IgD-negative memory B cell (primary cell): ENCODE measurements around the gene GRIN2D. TPM values are rescaled to one million over a fixed set of nuclear protein-coding genes. Genes with fewer than 3 reads are reported as not detected.

ENCODE experiments used
- H3K27ac Mint-ChIP-seq, 3 donors: one replicate each; pipeline ENCODE4 v1.8.0; 2020 to 2022; ENCODE audit warnings: mild to moderate bottlenecking in 3 of 3, mixed read lengths in 3 of 3, moderate library complexity in 1 of 3
- H3K27me3 Mint-ChIP-seq: one replicate; pipeline ENCODE4 v1.8.0; 2021; ENCODE audit warnings: mixed read lengths
- H3K36me3 Mint-ChIP-seq: one replicate; pipeline ENCODE4 v1.8.0; 2020; ENCODE audit warnings: mild to moderate bottlenecking, mixed read lengths
- H3K4me1 Mint-ChIP-seq, 3 donors: one replicate each; pipeline ENCODE4 v1.8.0; 2020 to 2022; ENCODE audit warnings: mixed read lengths in 3 of 3, mild to moderate bottlenecking in 1 of 3
- H3K4me3 Mint-ChIP-seq, 4 donors: one replicate each; pipeline ENCODE4 v1.8.0; 2020 to 2022; ENCODE audit warnings: mild to moderate bottlenecking in 4 of 4, mixed read lengths in 4 of 4, moderate library complexity in 3 of 4
- H3K9me3 Mint-ChIP-seq, 3 donors: one replicate each; pipeline ENCODE4 v1.8.0; 2020 to 2021; ENCODE audit warnings: mixed read lengths in 3 of 3, mild to moderate bottlenecking in 1 of 3
- polyA plus RNA-seq: library from polyadenylated mRNA; unstranded; fragments of 300-500 nt; fragmentation: Illumina TruSeq; gene quantifications from one replicate; pipeline ENCODE4 v1.2.3, GENCODE V29; 2021

Gene GRIN2D
- polyA plus RNA-seq, 1 donor from 2014 or later: not detected

DNA sequence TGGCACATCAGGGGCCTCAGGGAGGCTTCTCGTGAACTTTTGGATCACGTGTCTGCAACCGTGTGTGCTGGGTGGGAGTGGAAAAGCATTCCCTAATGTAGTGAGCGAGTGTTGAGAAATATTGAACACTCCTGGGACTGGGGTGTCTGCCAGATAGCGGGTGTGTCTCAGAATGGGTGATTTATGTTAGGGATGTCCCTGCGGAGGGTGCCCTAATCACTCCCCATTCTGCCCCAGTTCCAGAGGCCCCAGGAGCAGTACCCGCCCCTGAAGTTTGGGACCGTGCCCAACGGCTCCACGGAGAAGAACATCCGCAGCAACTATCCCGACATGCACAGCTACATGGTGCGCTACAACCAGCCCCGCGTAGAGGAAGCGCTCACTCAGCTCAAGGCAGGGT, 28.1 kb downstream of the GRIN2D start:
- Mint-ChIP-seq H3K4me1 (peaks cover 6 to 18% (median 12%) of the 10 kb centered on the region in 3 donors), H3K9me3 (peaks cover 0 to 1% (median 0%) of the 10 kb centered on the region in 3 donors), H3K4me3 (no peak overlapping the region), H3K27me3 (peaks cover 2% of the 10 kb centered on the region), H3K27ac (no peak overlapping the region), H3K36me3 (no peaks in the 10 kb centered on the region)

GRCh38 chr19:48424694-48425219, 31.3 kb downstream of the GRIN2D start:
- peaks cover 0 to 7% (median 6%) of the 10 kb centered on the region in 3 donors for H3K4me1 Mint-ChIP-seq
- no peaks in the 10 kb centered on the region for H3K36me3 Mint-ChIP-seq
- no peaks in the 10 kb centered on the region for H3K27me3 Mint-ChIP-seq
- H3K27ac Mint-ChIP-seq: no peak overlapping the region
- H3K9me3 Mint-ChIP-seq: peaks cover 0 to 1% (median 0%) of the 10 kb centered on the region in 3 donors
- peak overlapping the region in 1 of 4 donors; percentile 56 for H3K4me3 Mint-ChIP-seq

- Mint-ChIP-seq H3K4me3 (no peak overlapping the region), H3K27ac (no peak overlapping the region), H3K27me3 (no peaks in the 10 kb centered on the region), H3K9me3 (peaks cover 0 to 1% (median 0%) of the 10 kb centered on the region in 3 donors), H3K36me3 (no peaks in the 10 kb centered on the region), H3K4me1 (peaks cover 0 to 4% (median 3%) of the 10 kb centered on the region in 3 donors)
These were observed 35.2 kb downstream of the GRIN2D start for GRCh38 chr19:48428670-48429069.

DNA sequence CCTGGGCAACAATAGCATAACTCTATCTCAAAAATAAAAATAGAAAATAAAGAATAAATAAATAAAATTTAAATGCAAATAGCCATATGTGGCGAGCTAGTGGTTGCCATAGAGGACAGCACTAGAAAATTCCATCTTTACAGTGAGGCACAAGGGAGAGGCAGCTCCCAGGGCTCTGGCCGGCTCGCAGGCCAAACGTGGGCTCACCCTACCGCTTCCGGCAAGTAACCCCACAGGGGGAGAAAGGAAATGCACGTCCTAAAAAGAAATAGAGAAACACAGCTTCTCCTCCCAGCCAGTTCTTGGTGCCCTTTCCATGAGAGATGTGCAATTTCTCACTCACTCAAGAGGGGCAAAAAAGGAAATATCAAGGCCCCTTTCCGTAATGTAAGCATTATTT, 39.9 kb downstream of the GRIN2D start:
- no peak overlapping the region for H3K4me3 Mint-ChIP-seq
- no peak overlapping the region for H3K27ac Mint-ChIP-seq
- H3K27me3 Mint-ChIP-seq: peaks cover 19% of the 10 kb centered on the region
- no peaks in the 10 kb centered on the region for H3K4me1 Mint-ChIP-seq
- no peaks in the 10 kb centered on the region for H3K36me3 Mint-ChIP-seq
- H3K9me3 Mint-ChIP-seq: no peaks in the 10 kb centered on the region

GRCh38 chr19:48436586-48436985, 43.1 kb downstream of the GRIN2D start:
- H3K36me3 Mint-ChIP-seq: no peaks in the 10 kb centered on the region
- H3K4me1 Mint-ChIP-seq: no peaks in the 10 kb centered on the region
- H3K27me3 Mint-ChIP-seq: peaks cover 22% of the 10 kb centered on the region
- no peaks in the 10 kb centered on the region for H3K9me3 Mint-ChIP-seq
- H3K27ac Mint-ChIP-seq: no peak overlapping the region
- H3K4me3 Mint-ChIP-seq: no peak overlapping the region

- Mint-ChIP-seq H3K4me1 (peaks cover 12 to 17% (median 14%) of the 10 kb centered on the region in 3 donors), H3K27me3 (peaks cover 22% of the 10 kb centered on the region), H3K36me3 (no peaks in the 10 kb centered on the region), H3K9me3 (no peaks in the 10 kb centered on the region), H3K4me3 (peak overlapping the region; percentile 44 to 65 (median 54)), H3K27ac (peak overlapping the region; percentile 54 to 77 (median 67))
These were observed 48.0 kb downstream of the GRIN2D start for GRCh38 chr19:48441360-48442050.

GRCh38 chr19:48442116-48443035, 48.9 kb downstream of the GRIN2D start:
- peaks cover 17% of the 10 kb centered on the region for H3K27me3 Mint-ChIP-seq

GRCh38 chr19:48443256-48443655, 49.8 kb downstream of the GRIN2D start:
- H3K4me1 Mint-ChIP-seq: peaks cover 16 to 18% (median 17%) of the 10 kb centered on the region in 3 donors
- H3K27me3 Mint-ChIP-seq: peaks cover 12% of the 10 kb centered on the region
- no peaks in the 10 kb centered on the region for H3K9me3 Mint-ChIP-seq
- no peak overlapping the region for H3K27ac Mint-ChIP-seq
- H3K36me3 Mint-ChIP-seq: no peaks in the 10 kb centered on the region
- H3K4me3 Mint-ChIP-seq: no peak overlapping the region

More at GRCh38 chr19:48442116-48443035, 48.9 kb downstream of the GRIN2D start:
- peaks cover 14 to 17% (median 14%) of the 10 kb centered on the region in 3 donors for H3K4me1 Mint-ChIP-seq
- peak overlapping the region in 2 of 3 donors; percentile 54 to 77 for H3K27ac Mint-ChIP-seq
- peak overlapping the region in 3 of 4 donors; percentile 27 to 46 (median 46) for H3K4me3 Mint-ChIP-seq
- no peaks in the 10 kb centered on the region for H3K36me3 Mint-ChIP-seq
- H3K9me3 Mint-ChIP-seq: no peaks in the 10 kb centered on the region

Other genes with a start within 250 kb of the GRIN2D start
- gene LIG1, start 223.3 kb upstream of the GRIN2D start, polyA plus RNA-seq: 30.1 TPM
- 2.4 TPM for gene ZSWIM9, start 223.0 kb upstream of the GRIN2D start, polyA plus RNA-seq
- gene CARD8, start 137.8 kb upstream of the GRIN2D start, polyA plus RNA-seq: 85.7 TPM
- 0.30 TPM for gene ZNF114, start 123.6 kb upstream of the GRIN2D start, polyA plus RNA-seq
- 586 TPM for gene EMP3, start 68.1 kb upstream of the GRIN2D start, polyA plus RNA-seq
- 16.2 TPM for gene TMEM143, start 29.7 kb upstream of the GRIN2D start, polyA plus RNA-seq
- not detected for gene SYNGR4, start 29.3 kb upstream of the GRIN2D start, polyA plus RNA-seq
- gene KDELR1, start 2.1 kb upstream of the GRIN2D start, polyA plus RNA-seq: 29.2 TPM
- 40.3 TPM for gene GRWD1, start 52.3 kb downstream of the GRIN2D start, polyA plus RNA-seq
- 0.48 TPM for gene KCNJ14, start 61.9 kb downstream of the GRIN2D start, polyA plus RNA-seq
- gene CYTH2, start 75.7 kb downstream of the GRIN2D start, polyA plus RNA-seq: 31.8 TPM
- gene LMTK3, start 118.2 kb downstream of the GRIN2D start, polyA plus RNA-seq: not detected
- gene SULT2B1, start 158.5 kb downstream of the GRIN2D start, polyA plus RNA-seq: not detected
- gene SPACA4, start 213.1 kb downstream of the GRIN2D start, polyA plus RNA-seq: not detected
- gene FAM83E, start 221.4 kb downstream of the GRIN2D start, polyA plus RNA-seq: not detected
- 2,549 TPM for gene RPL18, start 225.5 kb downstream of the GRIN2D start, polyA plus RNA-seq
- 11.0 TPM for gene SPHK2, start 225.8 kb downstream of the GRIN2D start, polyA plus RNA-seq
- 86.1 TPM for gene DBP, start 243.7 kb downstream of the GRIN2D start, polyA plus RNA-seq